Smooth muscle cell (in vitro differentiated cells): ENCODE data around the gene NCOA7. TPM values are rescaled to one million over a fixed set of nuclear protein-coding genes. Genes with fewer than 3 reads are reported as not detected.

Experiments used
- DNase-seq: peaks from one replicate; lab custom pipeline; 2025; ENCODE audit not compliant: unreplicated experiment; lab: John Stamatoyannopoulos, UW
- H2AFZ ChIP-seq: fragments of 200-600 bp; sonication (generic); 2 replicates; pipeline ENCODE4 v1.6.0; 2016; ENCODE audit warnings: antibody characterized with exemption, low read depth, mild to moderate bottlenecking
- H3F3A ChIP-seq: fragments of 200-600 bp; sonication (generic); 2 replicates; pipeline ENCODE4 v1.6.0; 2017; ENCODE audit warnings: antibody characterized with exemption, low read depth
- H3K27ac ChIP-seq: fragments of 200-600 bp; sonication (generic); 2 replicates; pipeline ENCODE4 v1.5.1; 2016; ENCODE audit warnings: low read depth, mild to moderate bottlenecking
- H3K27me3 ChIP-seq: fragments of 200-600 bp; sonication (generic); 2 replicates; pipeline ENCODE4 v1.6.1; 2016; ENCODE audit warnings: low read depth, mild to moderate bottlenecking
- H3K36me3 ChIP-seq: fragments of 200-600 bp; sonication (generic); 2 replicates; pipeline ENCODE4 v1.5.1; 2016; ENCODE audit warnings: low read depth
- H3K4me1 ChIP-seq: fragments of 200-600 bp; sonication (generic); 2 replicates; pipeline ENCODE4 v1.5.1; 2016; ENCODE audit warnings: low read depth
- H3K4me2 ChIP-seq: fragments of 200-600 bp; sonication (generic); 2 replicates; pipeline ENCODE4 v1.6.0; 2016; ENCODE audit warnings: mild to moderate bottlenecking
- H3K4me3 ChIP-seq: fragments of 200-600 bp; sonication (generic); 2 replicates; pipeline ENCODE4 v1.5.1; 2016; ENCODE audit warnings: mild to moderate bottlenecking
- H3K79me2 ChIP-seq: fragments of 200-600 bp; sonication (generic); 2 replicates; pipeline ENCODE4 v1.6.0; 2016; ENCODE audit warnings: low read depth, mild to moderate bottlenecking
- H3K9ac ChIP-seq: fragments of 200-600 bp; sonication (generic); 2 replicates; pipeline ENCODE4 v1.6.0; 2016; ENCODE audit warnings: low read depth
- H3K9me3 ChIP-seq: fragments of 200-600 bp; sonication (generic); replicated peaks from 2 replicates; pipeline ENCODE4 v1.5.1; 2016; ENCODE audit warnings: low read depth
- H4K20me1 ChIP-seq: fragments of 200-600 bp; sonication (generic); 2 replicates; pipeline ENCODE4 v1.6.0; 2016; ENCODE audit warnings: low read depth
- CTCF ChIP-seq: fragments of 200-600 bp; sonication (generic); IDR thresholded peaks from 2 replicates; pipeline ENCODE4 v1.5.1; 2017; ENCODE audit warnings: borderline replicate concordance, mild to moderate bottlenecking, antibody characterized with exemption; ENCODE audit not compliant: insufficient read depth, poor library complexity, severe bottlenecking
- WGBS: methylation state at CpG from one replicate; pipeline ENCODE4 v1.1.7; 2016; ENCODE audit warnings: low lambda C conversion rate; 5-methylcytosine and 5-hydroxymethylcytosine counted together
- polyA plus RNA-seq: library from polyadenylated mRNA; unstranded; fragments of >200 nt; fragmentation: Nextera tagmentation; extraction: Ambion mirVana; gene quantifications from 2 replicates; pipeline ENCODE4 v1.2.1, GENCODE V29; 2016
- total RNA-seq: library from RNA; depleted of rRNA; stranded (reverse); fragments of >200 nt; gene quantifications from 2 replicates; pipeline ENCODE4 v1.2.3, GENCODE V29; 2014

Gene NCOA7
- total and polyA plus RNA-seq, 2 experiments from 2014 or later, result 38.1 to 44.0 TPM

- WGBS, result 69% methylated on average over 5 of the region's 5 CpGs
- H3F3A ChIP-seq, result no peaks in the 10 kb centered on the region
- DNase-seq, result no peak
- no peak overlapping the region for H3K9ac ChIP-seq
- TF ChIP-seq CTCF, result no peak
- H4K20me1 ChIP-seq, result no peaks in the 10 kb centered on the region
- H3K4me3 ChIP-seq, result no peak overlapping the region
- no peaks in the 10 kb centered on the region for H3K79me2 ChIP-seq
- no peak overlapping the region for H2AFZ ChIP-seq
- peaks cover 6% of the 10 kb centered on the region for H3K36me3 ChIP-seq
- H3K4me1 ChIP-seq, result no peaks in the 10 kb centered on the region
- no peaks in the 10 kb centered on the region for H3K27me3 ChIP-seq
- no peak overlapping the region for H3K27ac ChIP-seq
- no peaks in the 10 kb centered on the region for H3K9me3 ChIP-seq
- no peak overlapping the region for H3K4me2 ChIP-seq
Measured at GRCh38 chr6:125872259-125872921, 81.6 kb downstream of the NCOA7 start.

GRCh38 chr6:125882243-125882642, 91.5 kb downstream of the NCOA7 start:
- Histone ChIP-seq H3K27ac (no peak overlapping the region), H4K20me1 (no peaks in the 10 kb centered on the region), H3K79me2 (no peaks in the 10 kb centered on the region), H3K4me3 (no peak overlapping the region), H3K27me3 (no peaks in the 10 kb centered on the region), H3K9ac (no peak overlapping the region), H3K9me3 (no peaks in the 10 kb centered on the region), H3K36me3 (no peaks in the 10 kb centered on the region), H3K4me2 (no peak overlapping the region), H2AFZ (no peak overlapping the region), H3K4me1 (no peaks in the 10 kb centered on the region), H3F3A (no peaks in the 10 kb centered on the region)
- WGBS, result 98% methylated on average over 4 of the region's 4 CpGs
- no peak for TF ChIP-seq CTCF
- DNase-seq, result no peak

DNA sequence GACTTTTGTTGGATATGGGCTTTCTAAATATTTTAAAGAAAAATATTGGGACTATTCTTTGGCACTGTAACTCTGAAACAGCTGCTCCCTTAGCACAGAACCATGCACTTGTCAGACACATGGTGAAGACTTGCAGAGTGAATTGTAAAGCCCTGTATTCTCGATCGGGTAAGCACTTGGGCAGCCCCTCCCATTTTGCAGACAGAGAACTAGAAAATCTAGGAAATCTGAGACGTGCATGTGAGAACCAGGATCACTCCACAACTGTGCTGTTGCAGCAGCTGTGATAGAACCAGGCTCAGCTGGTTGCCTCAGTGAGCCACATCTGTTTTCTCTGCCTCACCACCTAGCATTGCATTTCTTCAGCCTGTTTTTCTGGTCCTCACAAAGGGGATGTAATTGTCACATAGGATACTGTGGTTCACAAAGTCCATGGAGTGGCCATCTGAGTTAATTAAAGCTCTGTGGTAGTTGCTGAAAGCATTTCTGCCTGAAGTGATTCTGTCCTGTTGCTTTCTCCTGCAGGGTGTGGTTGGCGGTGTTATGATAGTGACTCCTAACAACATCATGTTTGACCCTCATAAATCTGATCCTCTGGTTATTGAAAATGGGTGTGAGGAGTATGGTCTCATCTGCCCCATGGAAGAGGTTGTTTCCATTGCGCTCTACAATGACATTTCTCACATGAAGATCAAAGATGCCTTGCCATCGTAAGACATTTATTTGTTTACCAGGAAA, 94.0 kb downstream of the NCOA7 start:
- Histone ChIP-seq H3K4me2 (no peak overlapping the region), H4K20me1 (no peaks in the 10 kb centered on the region), H3K9ac (no peak overlapping the region), H3K9me3 (no peaks in the 10 kb centered on the region), H3K79me2 (no peaks in the 10 kb centered on the region), H3K27me3 (no peaks in the 10 kb centered on the region), H2AFZ (no peak overlapping the region), H3K36me3 (peaks cover under 1% of the 10 kb centered on the region), H3K4me3 (no peak overlapping the region), H3F3A (no peaks in the 10 kb centered on the region), H3K4me1 (no peaks in the 10 kb centered on the region), H3K27ac (no peak overlapping the region)
- DNase-seq, result no peak
- 60% methylated on average over 6 of the region's 6 CpGs for WGBS
- no peak for TF ChIP-seq CTCF
